SIG-M5 (cell line): ENCODE data around the gene EHBP1L1.

Experiments used
- DNase-seq: peaks from one replicate; lab custom pipeline; 2025; lab: John Stamatoyannopoulos, UW

EHBP1L1 gene

GRCh38 chr11:65616575-65617001, 40.7 kb downstream of the EHBP1L1 start:
- no peak for DNase-seq

- DNase-seq = no peak
Observed at GRCh38 chr11:65617136-65617850, 41.4 kb downstream of the EHBP1L1 start.

- DNase-seq = no peak
Observed at GRCh38 chr11:65617990-65618751, 42.3 kb downstream of the EHBP1L1 start.

- no peak for DNase-seq
Observed at GRCh38 chr11:65618763-65619162, 42.9 kb downstream of the EHBP1L1 start.

GRCh38 chr11:65619281-65619928, 43.6 kb downstream of the EHBP1L1 start:
- DNase-seq = no peak

- no peak for DNase-seq
Observed at GRCh38 chr11:65620666-65621065, 44.8 kb downstream of the EHBP1L1 start.

- no peak for DNase-seq
Observed at GRCh38 chr11:65621460-65621859, 45.6 kb downstream of the EHBP1L1 start.

- no peak for DNase-seq
Observed at GRCh38 chr11:65622011-65622410, 46.2 kb downstream of the EHBP1L1 start.

GRCh38 chr11:65623177-65623576, 47.3 kb downstream of the EHBP1L1 start:
- no peak for DNase-seq

- no peak for DNase-seq
Observed at GRCh38 chr11:65623852-65624616, 48.2 kb downstream of the EHBP1L1 start.

GRCh38 chr11:65624931-65625627, 49.2 kb downstream of the EHBP1L1 start:
- no peak for DNase-seq

GRCh38 chr11:65625628-65626342, 49.9 kb downstream of the EHBP1L1 start:
- no peak for DNase-seq

- DNase-seq = no peak
Observed at GRCh38 chr11:65627202-65627601, 51.3 kb downstream of the EHBP1L1 start.

GRCh38 chr11:65629579-65629978, 53.7 kb downstream of the EHBP1L1 start:
- DNase-seq = no peak

GRCh38 chr11:65630215-65630614, 54.4 kb downstream of the EHBP1L1 start:
- DNase-seq = no peak

- DNase-seq = no peak
Observed at GRCh38 chr11:65633390-65634108, 57.7 kb downstream of the EHBP1L1 start.

GRCh38 chr11:65634109-65634436, 58.2 kb downstream of the EHBP1L1 start:
- no peak for DNase-seq

- DNase-seq = no peak
Observed at GRCh38 chr11:65634440-65634839, 58.6 kb downstream of the EHBP1L1 start.

GRCh38 chr11:65634905-65635731, 59.3 kb downstream of the EHBP1L1 start:
- no peak for DNase-seq
